SK-N-SH treated with all-trans-retinoic acid at 6 μM for 48 hours (cell line): Measurements from ENCODE around the gene MPPED2.

Source experiments
- ATAC-seq: fragments of 200-7000 bp; cut with Tn5 transposase; 3 replicates; pipeline ENCODE4 v1.9.1; 2020; ENCODE audit warnings: mild to moderate bottlenecking, moderate library complexity
- ARNTL ChIP-seq: fragments of 450-650 bp; formaldehyde crosslinking; IDR thresholded peaks from 2 replicates; pipeline ENCODE4 v1.5.0; 2020; ENCODE audit warnings: low read depth, mild to moderate bottlenecking, moderate library complexity, borderline replicate concordance
- BACH2 ChIP-seq: fragments of 250-450 bp; sonication (Bioruptor Pico); IDR thresholded peaks from 2 replicates; pipeline ENCODE4 v1.9.0; 2021; ENCODE audit warnings: mild to moderate bottlenecking, borderline replicate concordance
- CSDC2 ChIP-seq: fragments of 250-450 bp; sonication (Bioruptor Pico); IDR thresholded peaks from 2 replicates; pipeline ENCODE4 v1.5.0; 2020; ENCODE audit warnings: mild to moderate bottlenecking, moderate library complexity
- ESRRG ChIP-seq: fragments of 250-450 bp; sonication (Bioruptor Pico); IDR thresholded peaks from 2 replicates; pipeline ENCODE4 v1.6.1; 2021; ENCODE audit warnings: mild to moderate bottlenecking
- GLIS3 ChIP-seq: fragments of 250-450 bp; sonication (Bioruptor Pico); IDR thresholded peaks from 2 replicates; pipeline ENCODE4 v1.5.0; 2020; ENCODE audit warnings: mild to moderate bottlenecking, moderate library complexity
- ISL1 ChIP-seq: fragments of 250-450 bp; sonication (Bioruptor Pico); IDR thresholded peaks from 2 replicates; pipeline ENCODE4 v2.1.2; 2022; ENCODE audit warnings: mild to moderate bottlenecking, moderate library complexity
- OSR1 ChIP-seq: fragments of 250-450 bp; sonication (Bioruptor Pico); IDR thresholded peaks from 2 replicates; pipeline ENCODE4 v1.8.0; 2022; ENCODE audit warnings: moderate library complexity, mild to moderate bottlenecking, inconsistent platforms
- PPARA ChIP-seq: fragments of 250-450 bp; sonication (Bioruptor Pico); IDR thresholded peaks from 2 replicates; pipeline ENCODE4 v1.5.0; 2020; ENCODE audit warnings: mild to moderate bottlenecking, borderline replicate concordance
- RARB ChIP-seq: fragments of 250-450 bp; sonication (Bioruptor Pico); IDR thresholded peaks from 2 replicates; pipeline ENCODE4 v1.8.0; 2021; ENCODE audit warnings: mild to moderate bottlenecking, moderate library complexity
- TCF4 ChIP-seq: fragments of 250-450 bp; sonication (Bioruptor Pico); IDR thresholded peaks from 2 replicates; pipeline ENCODE4 v1.8.0; 2021; ENCODE audit warnings: mild to moderate bottlenecking, moderate library complexity, borderline replicate concordance
- TOX ChIP-seq: fragments of 250-450 bp; sonication (Bioruptor Pico); IDR thresholded peaks from 2 replicates; pipeline ENCODE4 v1.8.0; 2021; ENCODE audit warnings: mild to moderate bottlenecking, moderate library complexity, borderline replicate concordance
- TSHZ2 ChIP-seq: fragments of 250-450 bp; sonication (Bioruptor Pico); IDR thresholded peaks from 2 replicates; pipeline ENCODE4 v1.5.0; 2020; ENCODE audit warnings: mild to moderate bottlenecking, moderate library complexity
- ZC3H10 ChIP-seq: fragments of 250-450 bp; sonication (Bioruptor Pico); IDR thresholded peaks from 2 replicates; pipeline ENCODE4 v1.5.1; 2021; ENCODE audit warnings: mild to moderate bottlenecking, moderate library complexity
- ZFP30 ChIP-seq: fragments of 450-650 bp; formaldehyde crosslinking; IDR thresholded peaks from 2 replicates; pipeline ENCODE4 v1.5.0; 2022; ENCODE audit warnings: mild to moderate bottlenecking, moderate library complexity
- ZNF70 ChIP-seq: fragments of 450-650 bp; formaldehyde crosslinking; IDR thresholded peaks from 2 replicates; pipeline ENCODE4 v1.5.0; 2020; ENCODE audit warnings: mild to moderate bottlenecking, moderate library complexity
- ZNF8 ChIP-seq: fragments of 450-650 bp; formaldehyde crosslinking; IDR thresholded peaks from 2 replicates; pipeline ENCODE4 v1.5.0; 2020; ENCODE audit warnings: mild to moderate bottlenecking, moderate library complexity
- TF ChIP-seq, protein P1 (sequence below): fragments of 250-450 bp; sonication (Bioruptor Pico); IDR thresholded peaks from 2 replicates; pipeline ENCODE4 v1.8.0; 2020; ENCODE audit warnings: mild to moderate bottlenecking, moderate library complexity, borderline replicate concordance
- TF ChIP-seq, protein P2 (sequence below): fragments of 250-450 bp; sonication (Bioruptor Pico); IDR thresholded peaks from 2 replicates; pipeline ENCODE4 v1.5.1; 2020; ENCODE audit warnings: low read depth, mild to moderate bottlenecking, moderate library complexity
- TF ChIP-seq, protein P3 (sequence below): fragments of 250-450 bp; sonication (Bioruptor Pico); IDR thresholded peaks from 2 replicates; pipeline ENCODE4 v1.8.0; 2021; ENCODE audit warnings: low read depth, mild to moderate bottlenecking, moderate library complexity, borderline replicate concordance

The MPPED2 gene

DNA sequence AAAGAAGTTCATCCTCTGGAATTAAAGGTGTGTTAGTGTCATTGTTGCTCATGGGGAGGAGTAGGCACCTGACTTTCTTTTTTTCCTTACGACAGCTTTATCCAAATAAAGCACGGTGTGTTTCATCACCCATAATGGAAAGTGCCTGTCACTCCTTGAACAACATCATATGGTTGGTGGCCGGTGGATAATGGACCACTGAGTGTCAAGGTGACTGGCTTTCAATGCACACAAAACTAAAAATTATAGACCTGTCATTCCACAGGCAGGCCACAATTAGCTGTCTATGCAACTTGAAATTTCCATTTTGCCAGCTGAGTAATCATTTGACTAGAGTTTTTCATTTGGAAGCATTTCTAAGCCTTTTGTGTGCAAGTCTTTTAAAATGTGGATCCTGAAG is 45.0 kb upstream of the MPPED2 start (continued):
- TF ChIP-seq, protein P1, sequence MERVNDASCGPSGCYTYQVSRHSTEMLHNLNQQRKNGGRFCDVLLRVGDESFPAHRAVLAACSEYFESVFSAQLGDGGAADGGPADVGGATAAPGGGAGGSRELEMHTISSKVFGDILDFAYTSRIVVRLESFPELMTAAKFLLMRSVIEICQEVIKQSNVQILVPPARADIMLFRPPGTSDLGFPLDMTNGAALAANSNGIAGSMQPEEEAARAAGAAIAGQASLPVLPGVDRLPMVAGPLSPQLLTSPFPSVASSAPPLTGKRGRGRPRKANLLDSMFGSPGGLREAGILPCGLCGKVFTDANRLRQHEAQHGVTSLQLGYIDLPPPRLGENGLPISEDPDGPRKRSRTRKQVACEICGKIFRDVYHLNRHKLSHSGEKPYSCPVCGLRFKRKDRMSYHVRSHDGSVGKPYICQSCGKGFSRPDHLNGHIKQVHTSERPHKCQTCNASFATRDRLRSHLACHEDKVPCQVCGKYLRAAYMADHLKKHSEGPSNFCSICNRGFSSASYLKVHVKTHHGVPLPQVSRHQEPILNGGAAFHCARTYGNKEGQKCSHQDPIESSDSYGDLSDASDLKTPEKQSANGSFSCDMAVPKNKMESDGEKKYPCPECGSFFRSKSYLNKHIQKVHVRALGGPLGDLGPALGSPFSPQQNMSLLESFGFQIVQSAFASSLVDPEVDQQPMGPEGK, result no peak

DNA sequence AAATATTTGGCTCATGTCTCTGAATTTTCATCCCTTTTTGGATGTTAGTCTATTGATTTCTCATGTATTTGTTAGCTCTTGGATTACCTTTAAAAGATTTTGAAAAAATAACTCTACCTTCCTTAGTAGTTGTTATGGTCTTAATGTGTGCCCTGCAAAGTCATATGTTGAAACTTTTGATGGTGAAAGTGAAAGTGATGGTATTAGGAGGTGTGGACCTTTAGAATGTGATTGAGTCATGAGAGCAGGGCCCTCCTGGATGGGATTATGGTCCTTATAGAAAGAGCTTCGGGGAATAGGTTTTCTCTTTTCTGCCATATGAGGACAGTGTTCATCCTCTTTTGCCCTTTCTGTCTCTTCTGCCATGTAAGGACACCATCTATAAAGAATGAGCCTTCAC is 33.6 kb upstream of the MPPED2 start:
- no peak for ATAC-seq
- TF ChIP-seq ESRRG (no peak), ZNF70 (CRISPR knock-in tag) (no peak), PPARA (CRISPR knock-in tag) (no peak), ZC3H10 (CRISPR knock-in tag) (no peak), TCF4 (CRISPR knock-in tag) (no peak), ISL1 (CRISPR knock-in tag) (no peak), RARB (no peak), TSHZ2 (CRISPR knock-in tag) (no peak), ZFP30 (no peak)
- TF ChIP-seq, protein P2, sequence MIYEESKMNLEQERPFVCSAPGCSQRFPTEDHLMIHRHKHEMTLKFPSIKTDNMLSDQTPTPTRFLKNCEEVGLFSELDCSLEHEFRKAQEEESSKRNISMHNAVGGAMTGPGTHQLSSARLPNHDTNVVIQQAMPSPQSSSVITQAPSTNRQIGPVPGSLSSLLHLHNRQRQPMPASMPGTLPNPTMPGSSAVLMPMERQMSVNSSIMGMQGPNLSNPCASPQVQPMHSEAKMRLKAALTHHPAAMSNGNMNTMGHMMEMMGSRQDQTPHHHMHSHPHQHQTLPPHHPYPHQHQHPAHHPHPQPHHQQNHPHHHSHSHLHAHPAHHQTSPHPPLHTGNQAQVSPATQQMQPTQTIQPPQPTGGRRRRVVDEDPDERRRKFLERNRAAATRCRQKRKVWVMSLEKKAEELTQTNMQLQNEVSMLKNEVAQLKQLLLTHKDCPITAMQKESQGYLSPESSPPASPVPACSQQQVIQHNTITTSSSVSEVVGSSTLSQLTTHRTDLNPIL (CRISPR knock-in tag), result no peak
- TF ChIP-seq, protein P1, result no peak
- TF ChIP-seq, protein P3, sequence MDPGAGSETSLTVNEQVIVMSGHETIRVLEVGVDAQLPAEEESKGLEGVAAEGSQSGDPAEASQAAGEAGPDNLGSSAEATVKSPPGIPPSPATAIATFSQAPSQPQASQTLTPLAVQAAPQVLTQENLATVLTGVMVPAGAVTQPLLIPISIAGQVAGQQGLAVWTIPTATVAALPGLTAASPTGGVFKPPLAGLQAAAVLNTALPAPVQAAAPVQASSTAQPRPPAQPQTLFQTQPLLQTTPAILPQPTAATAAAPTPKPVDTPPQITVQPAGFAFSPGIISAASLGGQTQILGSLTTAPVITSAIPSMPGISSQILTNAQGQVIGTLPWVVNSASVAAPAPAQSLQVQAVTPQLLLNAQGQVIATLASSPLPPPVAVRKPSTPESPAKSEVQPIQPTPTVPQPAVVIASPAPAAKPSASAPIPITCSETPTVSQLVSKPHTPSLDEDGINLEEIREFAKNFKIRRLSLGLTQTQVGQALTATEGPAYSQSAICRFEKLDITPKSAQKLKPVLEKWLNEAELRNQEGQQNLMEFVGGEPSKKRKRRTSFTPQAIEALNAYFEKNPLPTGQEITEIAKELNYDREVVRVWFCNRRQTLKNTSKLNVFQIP (CRISPR knock-in tag), result no peak
- TF ChIP-seq, all 23 proteins: peak for 0

- TF ChIP-seq TOX, result no peak
- no peak for TF ChIP-seq ZFP30
- TF ChIP-seq TSHZ2 (CRISPR knock-in tag), result no peak
- no peak for TF ChIP-seq TCF4 (CRISPR knock-in tag)
- no peak for TF ChIP-seq GLIS3
- no peak for TF ChIP-seq RARB
- TF ChIP-seq ESRRG, result no peak
- no peak for TF ChIP-seq ARNTL (CRISPR knock-in tag)
- no peak for TF ChIP-seq BACH2 (CRISPR knock-in tag)
- TF ChIP-seq CSDC2 (CRISPR knock-in tag), result no peak
- no peak for TF ChIP-seq ISL1 (CRISPR knock-in tag)
- no peak for TF ChIP-seq OSR1
- TF ChIP-seq, protein P3 (CRISPR knock-in tag), result no peak
- TF ChIP-seq PPARA (CRISPR knock-in tag), result no peak
- TF ChIP-seq ZNF8 (CRISPR knock-in tag), result no peak
- TF ChIP-seq, all 23 proteins: peak for 0
- ATAC-seq, result no peak
These were observed 31.6 kb upstream of the MPPED2 start for GRCh38 chr11:30617762-30618161.
